Mesenchymal stem cell (in vitro differentiated cells and primary cell): ENCODE measurements around the gene PAPPA.

ENCODE experiments used
- DNase-seq: peaks from one replicate; pipeline ENCODE4 v3.0.0-alpha.2; 2013
- H2AFZ ChIP-seq: one replicate; pipeline ENCODE4 v1.6.1; 2013; ENCODE audit warnings: low read depth, mild to moderate bottlenecking, control low read depth, inconsistent platforms, low read length, moderate library complexity
- H2AK5ac ChIP-seq: 2 replicates; pipeline ENCODE4 v1.6.1; 2013; ENCODE audit warnings: low read length, moderate library complexity, mild to moderate bottlenecking, inconsistent platforms; ENCODE audit not compliant: severe bottlenecking
- H2BK120ac ChIP-seq: one replicate; pipeline ENCODE4 v1.6.1; 2013; ENCODE audit warnings: low read depth, mild to moderate bottlenecking, inconsistent platforms, low read length, moderate library complexity
- H2BK12ac ChIP-seq, 2 experiments: one replicate each; pipeline ENCODE4 v1.6.1; 2013; ENCODE audit warnings: inconsistent platforms in 2 of 2, low read length in 2 of 2, mild to moderate bottlenecking in 2 of 2, moderate library complexity in 2 of 2, control low read depth in 1 of 2
- H2BK15ac ChIP-seq: one replicate; pipeline ENCODE4 v1.6.1; 2013; ENCODE audit warnings: mild to moderate bottlenecking, low read depth, inconsistent platforms; ENCODE audit not compliant: poor library complexity, severe bottlenecking
- H2BK5ac ChIP-seq: 2 replicates; pipeline ENCODE4 v1.6.1; 2013; ENCODE audit warnings: low read depth, mild to moderate bottlenecking, low read length, control low read depth, inconsistent platforms; ENCODE audit not compliant: poor library complexity, severe bottlenecking
- H3K14ac ChIP-seq, 2 experiments: one replicate each; pipeline ENCODE4 v1.6.1; 2013; ENCODE audit warnings: inconsistent platforms in 2 of 2, low read length in 2 of 2, control low read depth in 1 of 2, mild to moderate bottlenecking in 1 of 2, moderate library complexity in 1 of 2
- H3K18ac ChIP-seq, 2 experiments: one replicate each; pipeline ENCODE4 v1.6.1; 2013; ENCODE audit warnings: inconsistent platforms in 2 of 2, low read length in 2 of 2, control low read depth in 1 of 2, low read depth in 1 of 2, mild to moderate bottlenecking in 1 of 2
- H3K23ac ChIP-seq, 2 experiments: one replicate each; pipeline ENCODE4 v1.6.1; 2013; ENCODE audit warnings: inconsistent platforms in 2 of 2, low read length in 2 of 2, mild to moderate bottlenecking in 2 of 2, moderate library complexity in 2 of 2, control low read depth in 1 of 2
- H3K27ac ChIP-seq: 2 replicates; pipeline ENCODE4 v1.5.1; 2013; ENCODE audit warnings: mild to moderate bottlenecking, moderate library complexity, low read length, control low read depth, inconsistent platforms; ENCODE audit not compliant: poor library complexity, severe bottlenecking
- H3K27me3 ChIP-seq, 2 experiments: 2 replicates each; pipeline versions ENCODE4 v1.6.1 to v1.7.0; 2013; ENCODE audit warnings: low read length in 2 of 2, mild to moderate bottlenecking in 2 of 2, moderate library complexity in 2 of 2, control low read depth in 1 of 2, inconsistent platforms in 1 of 2; ENCODE audit not compliant: control insufficient read depth in 1 of 2, insufficient read depth in 1 of 2
- H3K36me3 ChIP-seq, 2 experiments: 2 replicates each; pipeline versions ENCODE4 v1.6.1 to v1.7.0; 2013; ENCODE audit warnings: low read length in 2 of 2, control low read depth in 1 of 2, inconsistent platforms in 1 of 2, low read depth in 1 of 2, mild to moderate bottlenecking in 1 of 2; ENCODE audit not compliant: insufficient read depth in 2 of 2, control insufficient read depth in 1 of 2
- H3K4ac ChIP-seq, 2 experiments: one replicate each; pipeline ENCODE4 v1.6.1; 2013; ENCODE audit warnings: inconsistent platforms in 2 of 2, low read length in 2 of 2, mild to moderate bottlenecking in 2 of 2, moderate library complexity in 2 of 2, control low read depth in 1 of 2, low read depth in 1 of 2
- H3K4me1 ChIP-seq: 2 replicates; pipeline ENCODE4 v1.6.1; 2013; ENCODE audit warnings: low read depth, low read length, control low read depth; ENCODE audit not compliant: control insufficient read depth, insufficient read depth
- H3K4me2 ChIP-seq: 2 replicates; pipeline ENCODE4 v1.6.1; 2013; ENCODE audit warnings: low read length, mild to moderate bottlenecking, inconsistent platforms; ENCODE audit not compliant: poor library complexity, severe bottlenecking
- H3K4me3 ChIP-seq, 2 experiments: 2 replicates each; pipeline versions ENCODE4 v1.5.1 to v1.7.0; 2013; ENCODE audit warnings: low read length in 2 of 2, mild to moderate bottlenecking in 2 of 2, control low read depth in 1 of 2, low read depth in 1 of 2; ENCODE audit not compliant: insufficient read depth in 1 of 2
- H3K79me1 ChIP-seq: replicated peaks from 2 replicates; pipeline ENCODE4 v1.6.1; 2013; ENCODE audit warnings: mild to moderate bottlenecking, control low read depth, low read length, inconsistent platforms; ENCODE audit not compliant: poor library complexity, severe bottlenecking
- H3K9ac ChIP-seq: 2 replicates; pipeline ENCODE4 v1.7.0; 2013; ENCODE audit warnings: mild to moderate bottlenecking, low read length, moderate library complexity
- H3K9me3 ChIP-seq: 2 replicates; pipeline ENCODE4 v1.7.0; 2013; ENCODE audit warnings: mild to moderate bottlenecking, low read length; ENCODE audit not compliant: control insufficient read depth
- H4K8ac ChIP-seq: one replicate; pipeline ENCODE4 v1.6.1; 2013; ENCODE audit warnings: inconsistent platforms, mild to moderate bottlenecking, low read length, moderate library complexity
- H4K91ac ChIP-seq: one replicate; pipeline ENCODE4 v1.6.1; 2013; ENCODE audit warnings: mild to moderate bottlenecking, low read length, inconsistent platforms
- WGBS: methylation state at CpG from one replicate; pipeline ENCODE4 v1.1.7; 2013; ENCODE audit warnings: mixed read lengths; 5-methylcytosine and 5-hydroxymethylcytosine counted together

The PAPPA gene

GRCh38 chr9:116366241-116366640, 212.7 kb downstream of the PAPPA start:
- peaks cover 41 to 91% of the 10 kb centered on the region in 2 experiments for H3K36me3 ChIP-seq
- H2AK5ac ChIP-seq, result no peak overlapping the region
- 42% methylated on average over 1 of the region's 1 CpG for WGBS
- no peak overlapping the region for H2BK12ac ChIP-seq
- H3K27ac ChIP-seq, result no peak overlapping the region
- H2AFZ ChIP-seq, result no peak overlapping the region
- no peak overlapping the region for H3K18ac ChIP-seq
- peaks cover 9% of the 10 kb centered on the region for H3K4me1 ChIP-seq
- no peak overlapping the region for H3K9ac ChIP-seq
- H3K4me2 ChIP-seq, result no peak overlapping the region
- H3K23ac ChIP-seq, result no peak overlapping the region
- no peak overlapping the region for H2BK120ac ChIP-seq
- no peak overlapping the region for H2BK5ac ChIP-seq
- no peak overlapping the region for H3K14ac ChIP-seq
- H4K91ac ChIP-seq, result no peak overlapping the region
- no peaks in the 10 kb centered on the region for H3K79me1 ChIP-seq
- H2BK15ac ChIP-seq, result no peak overlapping the region
- H4K8ac ChIP-seq, result no peak overlapping the region
- no peak overlapping the region for H3K4me3 ChIP-seq
- no peaks in the 10 kb centered on the region for H3K27me3 ChIP-seq
- H3K9me3 ChIP-seq, result no peaks in the 10 kb centered on the region
- DNase-seq, result no peak
- no peak overlapping the region for H3K4ac ChIP-seq

GRCh38 chr9:116368680-116369079, 215.1 kb downstream of the PAPPA start:
- WGBS, result 96% methylated on average over 9 of the region's 9 CpGs
- H4K8ac ChIP-seq, result no peak overlapping the region
- no peak overlapping the region for H2BK15ac ChIP-seq
- no peak overlapping the region for H3K4ac ChIP-seq
- no peaks in the 10 kb centered on the region for H3K9me3 ChIP-seq
- no peak overlapping the region for H3K18ac ChIP-seq
- no peak for DNase-seq
- no peak overlapping the region for H3K23ac ChIP-seq
- H3K4me1 ChIP-seq, result peaks cover 9% of the 10 kb centered on the region
- no peak overlapping the region for H2BK12ac ChIP-seq
- H3K27ac ChIP-seq, result no peak overlapping the region
- no peaks in the 10 kb centered on the region for H3K27me3 ChIP-seq
- H2AFZ ChIP-seq, result no peak overlapping the region
- H3K9ac ChIP-seq, result no peak overlapping the region
- H2BK120ac ChIP-seq, result no peak overlapping the region
- no peak overlapping the region for H3K4me3 ChIP-seq
- no peaks in the 10 kb centered on the region for H3K79me1 ChIP-seq
- no peak overlapping the region for H3K14ac ChIP-seq
- peaks cover 32 to 86% of the 10 kb centered on the region in 2 experiments for H3K36me3 ChIP-seq
- no peak overlapping the region for H4K91ac ChIP-seq
- H3K4me2 ChIP-seq, result no peak overlapping the region
- no peak overlapping the region for H2AK5ac ChIP-seq
- no peak overlapping the region for H2BK5ac ChIP-seq

- no peak overlapping the region for H2BK5ac ChIP-seq
- H3K79me1 ChIP-seq, result no peaks in the 10 kb centered on the region
Measured at GRCh38 chr9:116369706-116370105, 216.1 kb downstream of the PAPPA start.

GRCh38 chr9:116370556-116370955, 217.0 kb downstream of the PAPPA start:
- Histone ChIP-seq H3K4me1 (peaks cover 4% of the 10 kb centered on the region), H2AFZ (no peak overlapping the region), H3K9me3 (no peaks in the 10 kb centered on the region), H3K4ac (no peak overlapping the region), H3K79me1 (no peaks in the 10 kb centered on the region), H3K27me3 (no peaks in the 10 kb centered on the region), H3K23ac (no peak overlapping the region), H3K9ac (no peak overlapping the region), H2AK5ac (no peak overlapping the region), H3K27ac (no peak overlapping the region), H2BK120ac (no peak overlapping the region), H3K4me3 (no peak overlapping the region), H3K18ac (no peak overlapping the region), H2BK5ac (no peak overlapping the region), H4K91ac (no peak overlapping the region), H4K8ac (no peak overlapping the region), H3K14ac (no peak overlapping the region), H3K4me2 (no peak overlapping the region), H2BK15ac (no peak overlapping the region), H2BK12ac (no peak overlapping the region), H3K36me3 (peaks cover 32 to 92% of the 10 kb centered on the region in 2 experiments)
- peak; percentile 32 for DNase-seq
- WGBS, result 100% methylated on average over 4 of the region's 4 CpGs

More at GRCh38 chr9:116369706-116370105, 216.1 kb downstream of the PAPPA start:
- Histone ChIP-seq H3K36me3 (peaks cover 32 to 86% of the 10 kb centered on the region in 2 experiments), H3K9ac (no peak overlapping the region), H3K23ac (no peak overlapping the region), H4K91ac (no peak overlapping the region), H2AFZ (no peak overlapping the region), H3K18ac (no peak overlapping the region), H3K4ac (no peak overlapping the region), H3K4me1 (peaks cover 9% of the 10 kb centered on the region), H3K27ac (no peak overlapping the region), H4K8ac (no peak overlapping the region), H3K9me3 (no peaks in the 10 kb centered on the region), H2AK5ac (no peak overlapping the region), H3K27me3 (no peaks in the 10 kb centered on the region), H3K14ac (no peak overlapping the region), H3K4me2 (no peak overlapping the region), H2BK120ac (no peak overlapping the region), H2BK12ac (no peak overlapping the region), H3K4me3 (no peak overlapping the region), H2BK15ac (no peak overlapping the region)
- DNase-seq, result no peak
- WGBS, result 76% methylated on average over 4 of the region's 5 CpGs
